ENCODE results near the gene R3HDM4.

R3HDM4 gene

DNA sequence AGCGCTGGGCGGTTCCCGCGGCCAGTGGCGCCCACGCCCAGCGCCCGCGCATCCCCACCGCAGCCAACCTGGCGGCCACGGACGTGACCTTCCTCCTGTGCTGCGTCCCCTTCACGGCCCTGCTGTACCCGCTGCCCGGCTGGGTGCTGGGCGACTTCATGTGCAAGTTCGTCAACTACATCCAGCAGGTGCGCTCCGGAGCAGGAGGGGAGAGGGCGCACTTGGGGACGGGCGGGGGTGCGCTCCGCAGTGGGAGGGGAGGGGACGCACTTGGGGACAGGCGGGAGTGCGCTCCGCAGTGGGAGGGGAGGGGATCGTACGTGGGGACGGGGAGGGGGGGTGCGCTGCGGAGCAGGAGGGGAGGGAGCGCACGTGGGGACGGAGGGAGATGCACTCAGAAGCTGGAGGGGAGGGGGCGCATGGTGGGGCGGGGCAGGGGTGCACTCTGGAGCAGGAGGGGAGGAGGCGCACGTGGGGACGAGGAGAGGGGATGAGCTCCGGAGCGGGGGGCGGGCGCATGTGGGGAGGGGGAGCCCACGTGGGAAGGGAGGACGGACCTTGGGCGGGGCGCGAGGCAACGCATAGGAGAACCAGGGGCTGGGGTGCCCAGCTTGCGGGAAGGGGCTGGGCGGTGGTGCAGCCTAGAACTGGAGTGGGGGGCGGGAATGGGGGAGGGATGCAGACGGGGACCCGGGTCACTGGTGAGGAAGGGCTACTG, 5.6 kb upstream of the R3HDM4 start:
- no peak overlapping the region for H3K4me3 ChIP-seq (replicated peaks; ENCODE audit: low read depth, low read length)
- TF ChIP-seq, protein P1, sequence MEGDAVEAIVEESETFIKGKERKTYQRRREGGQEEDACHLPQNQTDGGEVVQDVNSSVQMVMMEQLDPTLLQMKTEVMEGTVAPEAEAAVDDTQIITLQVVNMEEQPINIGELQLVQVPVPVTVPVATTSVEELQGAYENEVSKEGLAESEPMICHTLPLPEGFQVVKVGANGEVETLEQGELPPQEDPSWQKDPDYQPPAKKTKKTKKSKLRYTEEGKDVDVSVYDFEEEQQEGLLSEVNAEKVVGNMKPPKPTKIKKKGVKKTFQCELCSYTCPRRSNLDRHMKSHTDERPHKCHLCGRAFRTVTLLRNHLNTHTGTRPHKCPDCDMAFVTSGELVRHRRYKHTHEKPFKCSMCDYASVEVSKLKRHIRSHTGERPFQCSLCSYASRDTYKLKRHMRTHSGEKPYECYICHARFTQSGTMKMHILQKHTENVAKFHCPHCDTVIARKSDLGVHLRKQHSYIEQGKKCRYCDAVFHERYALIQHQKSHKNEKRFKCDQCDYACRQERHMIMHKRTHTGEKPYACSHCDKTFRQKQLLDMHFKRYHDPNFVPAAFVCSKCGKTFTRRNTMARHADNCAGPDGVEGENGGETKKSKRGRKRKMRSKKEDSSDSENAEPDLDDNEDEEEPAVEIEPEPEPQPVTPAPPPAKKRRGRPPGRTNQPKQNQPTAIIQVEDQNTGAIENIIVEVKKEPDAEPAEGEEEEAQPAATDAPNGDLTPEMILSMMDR (IDR thresholded peaks at IDR 0.05; ENCODE audit: low read depth, low read length, missing control alignments) = no peak
- no peak for DNase-seq (ENCODE audit: extremely low read depth, low read depth)

DNA sequence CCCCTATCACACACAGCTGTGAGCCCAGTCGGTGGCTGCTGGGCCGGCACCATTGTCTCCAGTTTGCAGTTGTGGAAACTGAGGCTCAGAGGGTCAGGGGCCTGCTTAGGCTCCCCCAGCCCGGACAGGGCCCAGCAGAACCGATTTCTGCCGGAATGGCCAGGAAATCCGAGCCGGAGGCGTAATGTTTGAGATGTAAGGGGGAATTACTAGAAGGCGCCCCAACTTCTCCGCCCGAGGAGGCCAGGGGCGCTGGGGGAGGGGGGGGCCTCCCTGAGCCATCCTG, 5.1 kb upstream of the R3HDM4 start:
- H3K4me3 ChIP-seq (replicated peaks; ENCODE audit: low read depth, low read length) = no peak overlapping the region
- TF ChIP-seq, protein P1 (IDR thresholded peaks at IDR 0.05; ENCODE audit: low read depth, low read length, missing control alignments) = no peak
- DNase-seq (ENCODE audit: extremely low read depth, low read depth) = no peak

DNA sequence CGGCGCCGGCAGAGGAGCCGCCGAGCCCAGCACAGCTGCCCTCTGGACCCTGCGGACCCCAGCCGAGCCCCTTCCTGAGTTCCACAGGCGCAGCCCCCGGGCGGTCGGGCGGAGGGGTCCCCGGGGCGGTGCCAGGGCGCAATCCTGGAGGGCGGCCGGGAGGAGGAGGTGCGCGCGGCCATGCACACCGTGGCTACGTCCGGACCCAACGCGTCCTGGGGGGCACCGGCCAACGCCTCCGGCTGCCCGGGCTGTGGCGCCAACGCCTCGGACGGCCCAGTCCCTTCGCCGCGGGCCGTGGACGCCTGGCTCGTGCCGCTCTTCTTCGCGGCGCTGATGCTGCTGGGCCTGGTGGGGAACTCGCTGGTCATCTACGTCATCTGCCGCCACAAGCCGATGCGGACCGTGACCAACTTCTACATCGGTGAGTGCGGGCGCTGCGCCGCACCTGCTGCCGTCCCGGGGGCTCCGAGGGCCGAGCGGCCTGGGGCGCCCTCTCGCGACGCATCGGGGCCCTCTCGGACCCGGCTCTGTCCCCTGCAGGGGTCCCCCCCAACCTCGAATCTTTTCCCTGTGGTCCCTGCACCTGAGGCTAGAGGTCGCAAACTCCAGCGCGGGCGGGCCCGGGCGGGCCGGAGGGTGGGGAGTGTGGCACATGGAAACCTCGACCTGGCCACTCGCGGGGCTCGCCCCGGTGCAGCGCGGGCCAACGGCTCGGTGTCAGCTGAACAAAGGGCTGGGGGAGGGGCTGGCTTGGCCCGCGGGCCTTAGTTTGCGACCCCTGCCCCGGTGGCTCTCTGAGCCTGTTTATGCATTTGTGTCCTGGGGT, 4.5 kb upstream of the R3HDM4 start, which contains the start of gene KISS1R:
Gene KISS1R (plus strand): TSS at position 11 of the 829 bp plus-strand sequence. CDS start 170 bp downstream, at position 181.
- H3K4me3 ChIP-seq (replicated peaks; ENCODE audit: low read depth, low read length) = 0 out of 2 replicates have a peak within 1 kb of the TSS, but pooled peaks have one; percentile 3
- no peak for DNase-seq (ENCODE audit: extremely low read depth, low read depth)
- TF ChIP-seq, protein P1 (IDR thresholded peaks at IDR 0.05; ENCODE audit: low read depth, low read length, missing control alignments) = peak; percentile 54

DNA sequence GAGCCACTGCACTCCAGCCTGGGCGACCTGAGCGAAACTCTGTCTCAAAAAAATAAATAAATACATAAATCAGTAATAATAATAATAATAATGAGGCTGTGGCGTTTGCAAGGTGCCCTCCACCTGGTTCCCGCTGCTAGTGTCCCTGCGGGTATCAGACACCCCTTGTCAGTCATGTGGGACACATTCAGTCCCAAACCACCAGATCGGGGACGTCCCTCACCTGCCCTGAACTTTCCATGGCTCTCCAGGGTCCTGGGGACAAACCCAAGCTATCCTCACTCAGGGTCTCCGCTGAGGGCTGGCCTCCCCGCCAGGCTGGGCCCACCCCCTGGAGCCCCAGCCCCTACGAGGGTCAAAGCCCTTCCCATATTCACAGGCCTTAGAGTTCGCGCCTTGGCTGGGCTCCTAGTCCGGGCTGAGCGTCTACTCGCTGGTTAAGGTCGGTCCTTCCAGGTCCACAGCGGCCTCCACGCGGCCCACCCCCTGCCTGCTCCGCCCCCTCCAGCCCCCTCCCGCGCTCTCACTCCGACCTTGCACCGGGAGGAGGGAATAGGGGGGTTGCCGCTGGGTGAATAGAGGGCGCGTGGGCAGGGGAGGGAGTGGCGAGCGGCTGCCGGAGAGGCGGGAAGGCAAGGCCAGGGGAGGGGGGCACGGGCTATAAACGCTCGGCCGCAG, 3.8 kb upstream of the R3HDM4 start:
- no peak for DNase-seq (ENCODE audit: extremely low read depth, low read depth)
- TF ChIP-seq, protein P1 (IDR thresholded peaks at IDR 0.05; ENCODE audit: low read depth, low read length, missing control alignments) = no peak
- H3K4me3 ChIP-seq (replicated peaks; ENCODE audit: low read depth, low read length) = 0 out of 2 replicates have a peak overlapping the region, but pooled peaks have one; percentile 3

DNA sequence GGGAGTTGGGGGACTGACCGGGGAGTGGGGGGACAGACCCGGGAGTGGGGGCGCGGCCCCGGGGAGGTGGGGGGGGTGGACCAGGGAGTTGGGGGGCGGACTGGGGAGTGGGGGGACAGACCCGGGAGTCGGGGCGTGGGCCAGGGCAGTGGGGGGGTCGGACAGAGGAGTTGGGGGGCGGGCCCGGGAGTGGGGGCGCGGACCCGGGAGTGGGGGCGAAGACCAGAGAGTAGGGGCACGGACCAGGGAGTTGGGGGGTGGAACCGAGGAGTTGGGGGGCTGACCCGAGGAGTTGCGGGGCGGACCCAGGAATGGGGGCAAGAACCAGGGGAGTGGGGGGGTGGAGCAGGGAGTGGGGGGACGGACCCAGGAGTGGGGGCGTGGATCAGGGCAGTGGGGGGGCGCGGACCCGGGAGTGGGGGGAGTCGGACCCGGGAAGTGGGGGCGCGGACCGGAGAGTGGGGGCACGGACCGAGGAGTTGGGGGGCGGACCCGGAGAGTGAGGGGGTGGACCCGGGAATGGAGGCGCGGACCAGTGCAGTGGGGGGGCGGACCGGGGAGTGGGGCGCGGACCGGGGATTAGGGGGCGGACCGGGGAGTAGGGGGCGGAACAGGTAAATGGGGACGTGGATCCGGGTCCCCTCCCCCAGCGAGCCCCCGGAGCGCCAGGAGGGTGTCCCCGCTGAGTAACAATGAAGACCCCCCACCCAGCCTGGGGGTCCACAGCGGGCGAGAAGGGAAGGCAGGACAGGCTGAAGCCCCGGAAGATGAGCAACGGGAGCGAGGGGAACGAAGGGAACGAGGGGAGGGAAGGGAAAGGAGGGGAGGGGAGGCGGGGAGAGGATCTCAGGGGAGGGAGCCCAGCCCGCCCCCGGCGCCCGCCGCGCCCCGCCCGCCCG, 589 bp downstream of the R3HDM4 start:
- peak overlapping the region; percentile 64 for H3K4me3 ChIP-seq (replicated peaks; ENCODE audit: low read depth, low read length)
- TF ChIP-seq, protein P1 (IDR thresholded peaks at IDR 0.05; ENCODE audit: low read depth, low read length, missing control alignments) = no peak
- DNase-seq (ENCODE audit: extremely low read depth, low read depth) = no peak

Data from HFF-Myc (cell line).